Measurements from ENCODE around the gene ABCG5. TPM values are rescaled to one million over a fixed set of nuclear protein-coding genes. Genes with fewer than 3 reads are reported as not detected.

The ABCG5 gene
- total RNA-seq = not detected in 2 replicates

DNA sequence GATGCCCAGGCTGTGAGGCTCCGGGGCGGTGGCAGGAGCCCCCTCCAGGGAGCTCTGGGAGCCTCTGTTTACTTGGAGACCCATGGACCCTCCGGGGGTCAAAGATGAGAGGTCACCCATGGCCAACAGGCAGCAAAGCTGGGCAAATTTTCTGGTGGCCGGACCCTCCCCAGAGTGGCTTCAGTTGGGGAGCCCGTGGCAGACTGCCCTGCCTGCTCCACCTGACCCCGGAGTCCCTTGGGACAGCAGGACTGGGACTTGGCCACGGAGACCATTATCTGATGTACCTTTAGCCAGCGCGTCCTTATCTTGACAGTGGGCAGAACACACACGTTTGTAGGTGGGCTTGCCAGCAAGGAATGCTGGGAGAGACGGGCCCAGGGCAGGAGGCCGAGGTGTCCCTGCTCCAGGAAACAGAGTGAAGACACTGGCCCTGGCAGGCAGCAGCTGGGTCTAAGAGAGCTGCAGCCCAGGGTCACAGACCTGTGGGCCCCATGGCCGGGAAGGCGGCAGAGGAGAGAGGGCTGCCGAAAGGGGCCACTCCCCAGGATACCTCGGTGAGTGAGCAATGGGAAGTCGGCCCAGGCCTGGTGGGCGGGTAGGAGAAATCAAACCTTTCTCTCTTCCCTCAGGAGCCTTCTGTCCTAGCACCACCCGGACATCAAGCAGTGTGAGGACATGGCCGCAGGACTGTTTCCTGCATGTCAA, at the start of gene ABCG5, which contains the start of gene ABCG8:
Gene ABCG5 (minus strand): TSS at position 280 of the 708 bp plus-strand sequence. CDS start 160 bp downstream, at position 120.
Gene ABCG8 (plus strand): TSS at position 412 of the 708 bp plus-strand sequence. CDS start 83 bp downstream, at position 495.

GRCh38 chr2:43773876-43774613, 64.6 kb downstream of the ABCG5 start, which contains the start of gene DYNC2LI1:
Gene DYNC2LI1 (plus strand): TSS chr2:43774039. CDS start chr2:43774139, 100 bp downstream.

Other genes with a start within 250 kb of the ABCG5 start
- 13.7 and 20.9 TPM in 2 replicates for gene THADA, start 242.8 kb downstream of the ABCG5 start, total RNA-seq
- 1.1 and 2.5 TPM in 2 replicates for gene PLEKHH2, start 201.6 kb downstream of the ABCG5 start, total RNA-seq
- 0.21 and 2.2 TPM in 2 replicates for gene C1GALT1C1L, start 162.4 kb downstream of the ABCG5 start, total RNA-seq
- gene DYNC2LI1, start 64.8 kb downstream of the ABCG5 start, total RNA-seq = 14.1 and 20.6 TPM in 2 replicates
- gene ABCG8, start 132 bp upstream of the ABCG5 start, total RNA-seq = not detected in 2 replicates
- gene LRPPRC, start 157.2 kb upstream of the ABCG5 start, total RNA-seq = 59.9 and 64.7 TPM in 2 replicates

All from airway epithelial cell (primary cell).